Calu3 (cell line): ENCODE data around the gene PBX4. TPM values are rescaled to one million over a fixed set of nuclear protein-coding genes. Genes with fewer than 3 reads are reported as not detected.

Experiments
- BruUV-seq: library from RNA; stranded (reverse); fragments of 400-500 nt; replicated peaks from 2 replicates; lab custom pipeline; 2021; lab: Mats Ljungman, UMichigan
- CTCF ChIA-PET: fragments of 300-600 bp; sonication (Branson Sonifier 250); formaldehyde crosslinking; loops from one replicate; lab custom pipeline; 2022; ENCODE audit warnings: antibody characterized with exemption; lab: Charles Lee
- DNase-seq: peaks from one replicate; pipeline ENCODE4 v3.0.0; 2022
- H3K27ac Mint-ChIP-seq: one replicate; pipeline ENCODE4 v1.8.0; 2022; ENCODE audit warnings: mixed read lengths; ENCODE audit not compliant: unreplicated experiment
- H3K27me3 Mint-ChIP-seq: one replicate; pipeline ENCODE4 v1.8.0; 2022; ENCODE audit warnings: mixed read lengths; ENCODE audit not compliant: unreplicated experiment
- H3K36me3 Mint-ChIP-seq: one replicate; pipeline ENCODE4 v1.8.0; 2022; ENCODE audit warnings: mild to moderate bottlenecking, moderate library complexity, mixed read lengths; ENCODE audit not compliant: insufficient read depth, unreplicated experiment
- H3K4me1 Mint-ChIP-seq: one replicate; pipeline ENCODE4 v1.8.0; 2022; ENCODE audit warnings: mild to moderate bottlenecking, low read depth, mixed read lengths; ENCODE audit not compliant: unreplicated experiment
- H3K4me3 Mint-ChIP-seq: one replicate; pipeline ENCODE4 v1.8.0; 2022; ENCODE audit warnings: mild to moderate bottlenecking, low read depth, moderate library complexity, mixed read lengths; ENCODE audit not compliant: unreplicated experiment
- H3K9me3 Mint-ChIP-seq: one replicate; pipeline ENCODE4 v1.8.0; 2022; ENCODE audit warnings: low read depth, mixed read lengths; ENCODE audit not compliant: unreplicated experiment
- intact Hi-C: fragments of 100-400 bp; cut with micrococcal nuclease; formaldehyde crosslinking; loops from one replicate; pipeline ENCODE4 v1.10.0; 2022; ENCODE audit not compliant: unreplicated experiment
- total RNA-seq: library from RNA; stranded (reverse); gene quantifications from 2 replicates; pipeline ENCODE4 v1.2.3, GENCODE V29; 2022
- TF ChIP-seq, protein P1 (sequence below): fragments of 200-600 bp; IDR thresholded peaks from one replicate; pipeline ENCODE4 v1.8.0; 2022; ENCODE audit warnings: antibody characterized with exemption; ENCODE audit not compliant: unreplicated experiment

PBX4 gene
- total RNA-seq, 1 experiment from 2014 or later = 6.0 TPM

DNA sequence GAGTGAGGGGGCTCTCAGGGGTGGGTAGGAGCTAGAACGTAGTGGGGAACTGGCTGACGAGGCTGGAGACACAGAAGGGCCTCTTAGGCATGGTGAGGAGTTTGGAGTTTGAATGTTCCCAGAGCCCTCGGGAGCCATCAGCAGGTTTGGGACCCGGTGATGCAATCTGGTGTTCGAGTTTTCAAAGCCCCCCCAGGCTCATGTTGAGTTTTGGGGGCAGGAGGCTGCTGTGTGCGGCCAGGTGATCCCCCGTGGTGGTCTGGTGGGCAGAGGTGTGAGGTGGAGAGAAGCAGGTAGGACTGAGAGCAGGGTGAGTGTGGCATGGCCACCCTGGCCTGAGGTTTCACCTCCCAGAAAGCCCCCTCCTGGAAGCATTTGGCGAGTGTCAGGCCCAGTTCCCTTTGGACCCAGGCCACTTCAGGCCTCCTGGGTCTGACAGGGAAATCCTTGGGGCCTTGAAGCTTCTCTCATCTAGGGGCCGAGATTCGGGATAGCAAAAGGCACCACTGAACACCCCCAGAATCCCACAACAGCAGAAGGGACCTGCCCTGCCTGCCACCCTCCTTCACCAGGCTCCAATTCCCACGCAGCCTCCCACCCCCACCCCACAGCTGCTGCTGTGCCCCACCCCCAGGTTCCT, 88.6 kb downstream of the PBX4 start:
- Mint-ChIP-seq H3K4me3 (no peak overlapping the region), H3K4me1 (peaks cover 10% of the 10 kb centered on the region), H3K9me3 (peaks cover 5% of the 10 kb centered on the region), H3K27ac (no peak overlapping the region), H3K36me3 (peaks cover 20% of the 10 kb centered on the region), H3K27me3 (no peaks in the 10 kb centered on the region)
- intact Hi-C loops = loop anchor here (10.0 kb wide), 1 partner anchor 425 kb away; no protein-coding TSS in a partner anchor
- CTCF ChIA-PET = no interaction called here
- BruUV-seq = no TSS peak
- TF ChIP-seq, protein P1, sequence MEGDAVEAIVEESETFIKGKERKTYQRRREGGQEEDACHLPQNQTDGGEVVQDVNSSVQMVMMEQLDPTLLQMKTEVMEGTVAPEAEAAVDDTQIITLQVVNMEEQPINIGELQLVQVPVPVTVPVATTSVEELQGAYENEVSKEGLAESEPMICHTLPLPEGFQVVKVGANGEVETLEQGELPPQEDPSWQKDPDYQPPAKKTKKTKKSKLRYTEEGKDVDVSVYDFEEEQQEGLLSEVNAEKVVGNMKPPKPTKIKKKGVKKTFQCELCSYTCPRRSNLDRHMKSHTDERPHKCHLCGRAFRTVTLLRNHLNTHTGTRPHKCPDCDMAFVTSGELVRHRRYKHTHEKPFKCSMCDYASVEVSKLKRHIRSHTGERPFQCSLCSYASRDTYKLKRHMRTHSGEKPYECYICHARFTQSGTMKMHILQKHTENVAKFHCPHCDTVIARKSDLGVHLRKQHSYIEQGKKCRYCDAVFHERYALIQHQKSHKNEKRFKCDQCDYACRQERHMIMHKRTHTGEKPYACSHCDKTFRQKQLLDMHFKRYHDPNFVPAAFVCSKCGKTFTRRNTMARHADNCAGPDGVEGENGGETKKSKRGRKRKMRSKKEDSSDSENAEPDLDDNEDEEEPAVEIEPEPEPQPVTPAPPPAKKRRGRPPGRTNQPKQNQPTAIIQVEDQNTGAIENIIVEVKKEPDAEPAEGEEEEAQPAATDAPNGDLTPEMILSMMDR = no peak
- DNase-seq = no peak

- no peak for DNase-seq
- intact Hi-C loops = no loop called here
- TF ChIP-seq, protein P1 = no peak
- Mint-ChIP-seq H3K27me3 (no peaks in the 10 kb centered on the region), H3K27ac (no peak within 1 kb of the TSS), H3K4me1 (peaks cover 3% of the 10 kb centered on the region), H3K4me3 (no peak within 1 kb of the TSS), H3K9me3 (peaks cover under 1% of the 10 kb centered on the region), H3K36me3 (peaks cover 24% of the 10 kb centered on the region)
- BruUV-seq = no TSS peak
- CTCF ChIA-PET = no interaction called here
Observed at GRCh38 chr19:19528721-19529490, 89.6 kb downstream of the PBX4 start, which contains the start of gene YJEFN3. Gene YJEFN3, plus strand, starts transcription at chr19:19528911. Its CDS starts 22 bp downstream, at chr19:19528933.

GRCh38 chr19:19527674-19528625, 90.5 kb downstream of the PBX4 start:
- H3K36me3 Mint-ChIP-seq = peaks cover 24% of the 10 kb centered on the region
- no peak overlapping the region for H3K27ac Mint-ChIP-seq
- no TSS peak for BruUV-seq
- H3K9me3 Mint-ChIP-seq = no peaks in the 10 kb centered on the region
- H3K27me3 Mint-ChIP-seq = no peaks in the 10 kb centered on the region
- no peak for DNase-seq
- H3K4me3 Mint-ChIP-seq = no peak overlapping the region
- CTCF ChIA-PET = no interaction called here
- H3K4me1 Mint-ChIP-seq = no peaks in the 10 kb centered on the region
- TF ChIP-seq, protein P1 = no peak
- intact Hi-C loops = no loop called here

DNA sequence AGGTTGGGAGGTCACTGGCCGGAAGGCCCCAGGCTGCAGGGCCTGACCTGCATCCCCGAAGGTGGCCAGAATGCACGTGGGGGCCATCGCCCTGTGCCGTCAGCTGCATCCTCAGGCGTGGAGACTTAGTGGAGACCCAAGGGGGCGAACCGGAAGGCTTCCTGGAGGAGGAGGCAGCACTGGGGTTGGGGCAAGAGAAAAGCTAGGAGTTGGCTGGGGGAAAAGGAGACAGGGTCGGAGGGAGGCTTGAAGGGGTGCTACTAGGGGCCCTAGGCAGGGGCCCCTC, 91.2 kb downstream of the PBX4 start:
- TF ChIP-seq, protein P1 = no peak
- H3K27me3 Mint-ChIP-seq = no peaks in the 10 kb centered on the region
- H3K4me1 Mint-ChIP-seq = no peaks in the 10 kb centered on the region
- H3K4me3 Mint-ChIP-seq = no peak overlapping the region
- H3K9me3 Mint-ChIP-seq = no peaks in the 10 kb centered on the region
- H3K27ac Mint-ChIP-seq = no peak overlapping the region
- intact Hi-C loops = no loop called here
- CTCF ChIA-PET = no interaction called here
- no TSS peak for BruUV-seq
- no peak for DNase-seq
- peaks cover 23% of the 10 kb centered on the region for H3K36me3 Mint-ChIP-seq
